DND-41 (cell line): ENCODE results near the gene TMED10.

ENCODE experiments used
- EZH2 ChIP-seq: IDR thresholded peaks from 3 replicates; pipeline ENCODE4 v1.6.1; 2012; ENCODE audit warnings: borderline replicate concordance, low read depth, mild to moderate bottlenecking, moderate library complexity, low read length, inconsistent platforms; ENCODE audit not compliant: severe bottlenecking
- TF ChIP-seq, protein P1 (sequence below): IDR thresholded peaks from 2 replicates; pipeline ENCODE4 v1.5.1; 2012; ENCODE audit warnings: borderline replicate concordance, low read length, moderate library complexity, mild to moderate bottlenecking; ENCODE audit not compliant: poor library complexity, severe bottlenecking; ENCODE audit errors: extremely low read depth

DNA sequence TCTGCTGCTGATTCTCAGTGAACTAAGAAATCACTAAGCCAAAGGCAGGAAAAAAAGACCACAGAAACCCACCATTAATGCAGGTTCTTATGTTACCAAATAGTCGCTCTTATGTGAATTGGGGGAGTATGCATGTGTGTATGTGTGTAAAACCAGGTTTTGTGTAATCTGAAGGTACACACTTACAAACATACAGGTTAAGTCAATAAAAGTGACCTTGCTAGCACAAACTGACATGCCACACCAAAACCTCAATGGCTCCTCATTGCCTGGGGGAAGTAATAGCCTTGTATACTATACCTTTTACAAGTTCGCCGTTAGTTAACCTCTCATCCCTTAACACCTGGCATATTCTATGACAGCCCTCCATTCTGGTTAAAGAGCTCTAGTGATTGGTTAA lies 29.8 kb upstream of the TMED10 start:
- no peak for TF ChIP-seq EZH2
- TF ChIP-seq, protein P1, sequence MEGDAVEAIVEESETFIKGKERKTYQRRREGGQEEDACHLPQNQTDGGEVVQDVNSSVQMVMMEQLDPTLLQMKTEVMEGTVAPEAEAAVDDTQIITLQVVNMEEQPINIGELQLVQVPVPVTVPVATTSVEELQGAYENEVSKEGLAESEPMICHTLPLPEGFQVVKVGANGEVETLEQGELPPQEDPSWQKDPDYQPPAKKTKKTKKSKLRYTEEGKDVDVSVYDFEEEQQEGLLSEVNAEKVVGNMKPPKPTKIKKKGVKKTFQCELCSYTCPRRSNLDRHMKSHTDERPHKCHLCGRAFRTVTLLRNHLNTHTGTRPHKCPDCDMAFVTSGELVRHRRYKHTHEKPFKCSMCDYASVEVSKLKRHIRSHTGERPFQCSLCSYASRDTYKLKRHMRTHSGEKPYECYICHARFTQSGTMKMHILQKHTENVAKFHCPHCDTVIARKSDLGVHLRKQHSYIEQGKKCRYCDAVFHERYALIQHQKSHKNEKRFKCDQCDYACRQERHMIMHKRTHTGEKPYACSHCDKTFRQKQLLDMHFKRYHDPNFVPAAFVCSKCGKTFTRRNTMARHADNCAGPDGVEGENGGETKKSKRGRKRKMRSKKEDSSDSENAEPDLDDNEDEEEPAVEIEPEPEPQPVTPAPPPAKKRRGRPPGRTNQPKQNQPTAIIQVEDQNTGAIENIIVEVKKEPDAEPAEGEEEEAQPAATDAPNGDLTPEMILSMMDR, result no peak
